Hematopoietic multipotent progenitor cell treated with erythropoietin and hydrocortisone succinate and interleukin-3 and kit ligand, for 15 days (in vitro differentiated cells): ENCODE measurements around the gene SSTR1.
"Not testable (repeated sequence)": the region's sequence is repeated elsewhere in the genome, so short reads cannot be mapped to it uniquely, and the experiment has no call there.

Source experiments
- DNase-seq: peaks from one replicate; pipeline ENCODE4 v3.0.0-alpha.2; 2015; ENCODE audit warnings: low spot score

SSTR1 gene

GRCh38 chr14:38207736-38208617 lies at the start of gene SSTR1:
TSS of gene SSTR1 (plus strand) at chr14:38207904. CDS start at chr14:38209390, 1,486 bp downstream.
- no peak for DNase-seq

- no peak for DNase-seq
These were observed 49.2 kb upstream of the SSTR1 start for GRCh38 chr14:38158468-38158867.

- DNase-seq = no peak
These were observed 39.3 kb upstream of the SSTR1 start for GRCh38 chr14:38168416-38168815.

GRCh38 chr14:38171197-38171596 lies 36.5 kb upstream of the SSTR1 start:
- no peak for DNase-seq

- no peak for DNase-seq
These were observed 33.0 kb upstream of the SSTR1 start for GRCh38 chr14:38174711-38175110.

- no peak for DNase-seq
These were observed 32.0 kb upstream of the SSTR1 start for GRCh38 chr14:38175658-38176057.

GRCh38 chr14:38176379-38176778 lies 31.3 kb upstream of the SSTR1 start:
- DNase-seq = no peak

GRCh38 chr14:38184132-38184531 lies 23.6 kb upstream of the SSTR1 start:
- DNase-seq = no peak

GRCh38 chr14:38185671-38186070 lies 22.0 kb upstream of the SSTR1 start:
- no peak for DNase-seq

GRCh38 chr14:38186216-38186615 lies 21.5 kb upstream of the SSTR1 start:
- no peak for DNase-seq

- DNase-seq = no peak
These were observed 20.2 kb upstream of the SSTR1 start for GRCh38 chr14:38187528-38187927.

- DNase-seq = no peak
These were observed 17.6 kb upstream of the SSTR1 start for GRCh38 chr14:38189930-38190726.

- not testable (repeated sequence) for DNase-seq
These were observed 16.9 kb upstream of the SSTR1 start for GRCh38 chr14:38190846-38191245.

GRCh38 chr14:38191491-38191890 lies 16.2 kb upstream of the SSTR1 start:
- DNase-seq = not testable (repeated sequence)

GRCh38 chr14:38197001-38197783 lies 10.5 kb upstream of the SSTR1 start:
- no peak for DNase-seq

- DNase-seq = no peak
These were observed 9.8 kb upstream of the SSTR1 start for GRCh38 chr14:38197784-38198335.

GRCh38 chr14:38198425-38198824 lies 9.3 kb upstream of the SSTR1 start:
- no peak for DNase-seq

GRCh38 chr14:38199076-38199475 lies 8.6 kb upstream of the SSTR1 start:
- no peak for DNase-seq

GRCh38 chr14:38199739-38200138 lies 8.0 kb upstream of the SSTR1 start:
- no peak for DNase-seq

- no peak for DNase-seq
These were observed 6.4 kb upstream of the SSTR1 start for GRCh38 chr14:38201137-38201828.

GRCh38 chr14:38202444-38203191 lies 5.1 kb upstream of the SSTR1 start:
- no peak for DNase-seq
